Tibial nerve (tissue), 4 donors: Measurements from ENCODE around the gene PFN2.

Source experiments
- EP300 ChIP-seq, 2 donors: sonication (generic); formaldehyde crosslinking; IDR thresholded peaks; one replicate each; pipeline ENCODE4 v1.6.1; 2017; ENCODE audit warnings: antibody characterized with exemption in 2 of 2, mild to moderate bottlenecking in 1 of 2
- POLR2A ChIP-seq, 2 donors: fragments of 450-650 bp; IDR thresholded peaks; one replicate each; pipeline ENCODE4 v1.6.1; 2017; ENCODE audit warnings: antibody characterized with exemption in 2 of 2, mild to moderate bottlenecking in 2 of 2, moderate library complexity in 2 of 2
- TF ChIP-seq, protein P1 (sequence below), 5 experiments: fragments of 200-600 bp in 3 of 5; fragments of 450-650 bp in 2 of 5; sonication (generic) in 3 of 5; IDR thresholded peaks; one replicate each; pipeline ENCODE4 v1.5.1; 2016 to 2019; ENCODE audit warnings: antibody characterized with exemption in 5 of 5, mild to moderate bottlenecking in 3 of 5, moderate library complexity in 2 of 5

DNA sequence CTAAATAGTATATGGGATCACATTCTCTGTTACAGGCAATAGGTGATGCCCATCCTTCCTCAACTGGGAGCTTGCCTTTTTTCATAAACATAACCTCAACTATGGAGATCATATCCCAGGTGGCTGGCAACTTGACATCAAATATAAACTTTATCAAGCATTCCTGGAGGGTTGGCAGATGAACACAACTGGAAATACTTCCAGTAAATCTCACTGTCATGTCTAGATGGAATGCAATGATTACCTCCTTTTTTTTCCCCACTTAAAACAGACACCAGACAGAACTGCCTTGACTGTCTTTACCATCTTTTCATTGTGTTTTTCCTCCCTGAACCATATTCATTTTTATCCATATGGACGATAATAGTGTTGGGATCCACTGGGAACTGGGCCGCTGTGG lies 43.1 kb upstream of the PFN2 start:
- TF ChIP-seq, protein P1, sequence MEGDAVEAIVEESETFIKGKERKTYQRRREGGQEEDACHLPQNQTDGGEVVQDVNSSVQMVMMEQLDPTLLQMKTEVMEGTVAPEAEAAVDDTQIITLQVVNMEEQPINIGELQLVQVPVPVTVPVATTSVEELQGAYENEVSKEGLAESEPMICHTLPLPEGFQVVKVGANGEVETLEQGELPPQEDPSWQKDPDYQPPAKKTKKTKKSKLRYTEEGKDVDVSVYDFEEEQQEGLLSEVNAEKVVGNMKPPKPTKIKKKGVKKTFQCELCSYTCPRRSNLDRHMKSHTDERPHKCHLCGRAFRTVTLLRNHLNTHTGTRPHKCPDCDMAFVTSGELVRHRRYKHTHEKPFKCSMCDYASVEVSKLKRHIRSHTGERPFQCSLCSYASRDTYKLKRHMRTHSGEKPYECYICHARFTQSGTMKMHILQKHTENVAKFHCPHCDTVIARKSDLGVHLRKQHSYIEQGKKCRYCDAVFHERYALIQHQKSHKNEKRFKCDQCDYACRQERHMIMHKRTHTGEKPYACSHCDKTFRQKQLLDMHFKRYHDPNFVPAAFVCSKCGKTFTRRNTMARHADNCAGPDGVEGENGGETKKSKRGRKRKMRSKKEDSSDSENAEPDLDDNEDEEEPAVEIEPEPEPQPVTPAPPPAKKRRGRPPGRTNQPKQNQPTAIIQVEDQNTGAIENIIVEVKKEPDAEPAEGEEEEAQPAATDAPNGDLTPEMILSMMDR (IDR thresholded peaks at IDR 0.05): no peak
- TF ChIP-seq POLR2A (IDR thresholded peaks at IDR 0.05) (no peak), EP300 (IDR thresholded peaks at IDR 0.05) (no peak)
